Middle frontal gyrus (tissue), 1 donor: ENCODE measurements around the gene XG.
"Not testable (repeated sequence)": the region's sequence is repeated elsewhere in the genome, so short reads cannot be mapped to it uniquely, and the experiment has no call there.

Source experiments
- DNase-seq: peaks from one replicate; pipeline ENCODE4 v3.0.0-alpha.2; 2015; ENCODE audit warnings: low spot score; ENCODE audit errors: extremely low spot score

XG gene

DNA sequence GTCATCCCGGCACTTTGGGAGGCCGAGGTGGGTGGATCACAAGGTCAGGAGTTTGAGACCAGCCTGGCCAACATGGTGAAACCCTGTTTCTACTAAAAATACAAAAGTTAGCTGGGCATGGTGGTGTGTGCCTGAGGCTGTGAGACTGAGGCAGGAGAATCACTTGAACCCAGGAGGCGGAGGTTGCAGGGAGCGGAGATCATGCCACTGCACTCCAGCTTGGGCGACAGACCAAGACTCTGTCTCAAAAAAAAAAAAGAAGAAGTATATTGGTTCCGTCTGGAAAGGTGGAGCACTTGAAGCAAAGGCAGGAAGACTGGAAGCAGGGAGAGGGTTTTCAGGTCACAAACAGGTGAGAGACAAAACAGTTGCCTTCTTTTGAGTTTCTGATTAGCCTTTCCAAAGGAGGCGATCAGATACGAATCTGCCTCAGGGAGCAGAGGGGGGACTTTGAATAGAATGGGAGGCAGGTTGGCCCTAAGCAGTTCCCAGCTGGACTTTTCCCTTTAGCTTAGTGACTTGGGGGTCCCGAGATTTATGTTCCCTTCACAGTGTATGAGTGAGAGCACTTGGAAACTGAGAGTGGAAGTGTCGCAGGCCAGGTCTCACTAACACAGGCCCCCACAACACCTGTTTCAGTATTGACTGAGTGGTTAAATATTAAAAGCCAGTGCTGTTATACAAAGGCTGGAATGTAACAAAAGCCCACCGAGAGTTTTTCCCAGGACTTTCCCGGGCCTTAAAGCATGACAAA, 28.8 kb downstream of the XG start:
- DNase-seq, result not testable (repeated sequence)

DNA sequence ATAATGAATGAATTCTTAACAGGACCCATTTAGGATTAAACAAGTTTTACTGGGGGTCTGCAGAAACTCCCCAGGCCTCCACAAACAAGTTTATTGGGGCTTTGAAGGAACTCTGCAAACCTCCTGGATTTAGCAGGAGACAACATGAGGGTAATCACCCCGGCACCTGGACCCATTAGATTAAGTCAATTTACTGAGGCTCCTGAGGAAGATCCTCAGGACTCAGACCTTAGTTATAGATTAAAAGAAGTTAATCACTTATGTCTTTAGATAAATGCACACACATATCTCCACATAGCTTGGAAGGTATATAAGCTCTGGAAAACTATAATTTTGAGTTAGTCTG, 29.4 kb downstream of the XG start:
- DNase-seq, result no peak

DNA sequence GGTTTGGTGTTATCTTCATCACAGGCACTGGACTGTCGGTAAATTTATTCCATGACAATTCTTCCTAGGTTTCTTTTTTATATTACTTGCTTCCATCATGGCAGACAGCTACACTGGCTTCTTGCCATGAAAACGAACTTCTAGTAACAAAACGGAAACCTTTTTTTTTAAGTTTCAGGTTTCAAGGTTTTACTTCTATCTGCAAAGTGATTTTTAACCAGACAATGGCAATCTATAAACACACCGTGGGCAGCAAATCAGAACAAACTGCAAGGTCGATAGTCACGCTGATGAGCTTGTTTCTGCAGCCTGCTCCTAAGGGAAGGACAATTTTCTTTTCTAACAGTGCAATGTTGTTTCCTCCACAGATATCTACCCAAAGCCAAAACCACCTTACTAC, 29.9 kb downstream of the XG start:
- no peak for DNase-seq

DNA sequence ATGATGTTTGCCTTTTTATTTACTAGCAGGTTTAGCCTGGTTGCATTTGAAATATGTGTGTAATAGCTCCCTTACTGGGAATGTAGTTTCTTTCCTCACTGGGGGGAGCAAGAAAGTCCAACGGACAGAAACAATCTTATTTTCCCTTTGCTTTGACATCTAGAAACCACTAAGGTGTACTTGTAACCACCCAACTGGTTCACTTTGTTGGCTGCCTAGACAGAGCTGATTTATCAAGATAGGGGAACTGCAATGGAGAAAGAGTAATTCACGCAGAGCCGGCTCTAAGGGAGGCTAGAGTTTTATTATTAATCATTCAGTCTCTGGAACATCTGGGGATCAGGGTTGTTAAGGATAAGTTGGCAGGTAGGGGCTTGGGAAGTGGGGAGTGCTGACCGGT, 30.3 kb downstream of the XG start:
- no peak for DNase-seq

DNA sequence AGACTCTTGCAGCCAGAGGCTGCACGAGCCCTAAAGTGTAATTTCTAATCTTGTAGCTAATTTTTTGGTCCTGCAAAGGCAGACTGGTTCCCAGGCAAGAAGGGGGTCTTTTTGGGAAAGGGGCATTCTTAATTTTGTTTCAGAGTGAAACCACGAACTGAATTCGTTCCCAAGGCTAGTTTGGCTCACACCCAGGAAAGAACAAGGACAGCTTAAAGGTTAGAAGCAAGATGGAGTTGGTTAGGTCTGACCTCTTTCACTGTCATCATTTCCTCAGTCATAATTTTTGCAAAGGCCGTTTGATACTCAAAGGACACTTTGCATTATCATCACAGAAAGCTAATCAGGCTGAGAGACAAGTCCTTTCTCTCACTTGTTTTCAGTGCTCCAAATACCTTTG, 30.9 kb downstream of the XG start:
- DNase-seq, result no peak

DNA sequence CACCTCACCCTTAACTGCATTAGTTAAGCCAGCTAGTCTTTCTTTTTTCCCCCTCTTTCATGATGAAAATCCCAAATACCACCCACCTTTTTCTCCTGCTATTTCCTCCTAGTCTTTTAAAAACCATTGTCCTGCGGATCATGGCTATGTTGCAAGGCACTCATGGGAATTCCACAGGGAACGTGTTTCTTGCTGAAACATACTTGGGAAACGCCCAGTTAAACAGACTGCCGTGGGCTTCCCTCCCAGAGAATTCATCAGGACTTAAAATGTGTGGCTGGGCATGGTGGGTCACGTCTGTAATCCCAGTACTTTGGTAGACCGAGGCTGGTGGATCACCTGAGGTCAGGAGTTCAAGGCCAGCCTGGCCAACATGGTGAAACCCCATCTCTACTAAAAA, 32.2 kb downstream of the XG start:
- no peak for DNase-seq

DNA sequence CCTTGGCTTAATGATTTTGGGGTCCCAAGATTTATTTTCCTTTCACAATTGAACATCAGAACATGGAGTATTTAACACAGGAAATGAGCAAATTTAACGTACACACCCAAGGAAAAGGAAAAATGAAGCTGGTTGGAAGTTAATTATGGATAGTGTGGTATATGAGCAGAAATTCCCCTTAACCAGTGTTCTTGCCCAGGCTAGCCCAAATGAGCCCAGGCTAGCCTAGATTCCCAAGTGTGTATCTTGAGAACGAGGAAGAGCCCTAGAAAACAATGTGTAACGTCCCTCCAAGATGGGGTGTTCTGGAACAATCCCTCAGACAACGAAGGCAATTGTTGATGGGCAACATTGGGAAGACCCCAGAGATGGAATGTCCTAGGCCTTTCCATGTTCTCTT, 33.7 kb downstream of the XG start:
- DNase-seq, result no peak

DNA sequence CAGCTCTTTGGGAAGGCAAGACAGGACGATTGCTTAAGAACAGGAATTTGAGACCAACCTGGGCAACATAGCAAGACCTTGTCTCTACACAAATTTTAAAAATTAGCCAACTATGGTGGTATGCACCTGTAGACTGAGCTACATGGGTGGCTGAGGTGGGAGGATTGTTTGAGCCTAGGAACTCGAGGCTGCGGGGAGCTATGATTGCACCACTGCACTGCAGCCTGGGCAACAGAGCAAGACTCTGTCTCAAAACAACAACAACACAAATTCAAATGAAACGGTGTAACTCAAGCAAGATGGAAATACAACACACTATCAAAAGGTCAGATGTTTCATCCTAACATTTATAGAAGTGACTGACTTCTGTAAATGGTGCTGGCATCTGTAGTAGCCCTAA, 37.1 kb downstream of the XG start:
- DNase-seq, result no peak

DNA sequence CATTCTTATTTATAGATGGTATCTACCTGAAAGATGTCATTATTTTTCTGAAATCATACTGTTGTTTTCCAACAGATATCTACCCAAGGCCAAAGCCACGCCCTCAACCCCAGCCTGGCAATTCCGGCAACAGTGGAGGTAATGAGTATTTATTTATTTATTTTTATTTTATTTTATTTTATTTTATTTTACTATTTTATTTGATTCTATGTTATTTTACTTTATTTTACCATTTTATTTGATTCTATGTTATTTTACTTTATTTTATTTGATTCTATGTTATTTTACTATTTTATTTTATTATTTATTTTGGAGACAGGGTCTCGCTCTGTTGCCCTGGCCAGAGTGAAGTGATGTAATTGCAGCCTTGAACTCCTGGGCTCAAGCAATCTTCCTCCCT, 37.7 kb downstream of the XG start:
- DNase-seq, result no peak

DNA sequence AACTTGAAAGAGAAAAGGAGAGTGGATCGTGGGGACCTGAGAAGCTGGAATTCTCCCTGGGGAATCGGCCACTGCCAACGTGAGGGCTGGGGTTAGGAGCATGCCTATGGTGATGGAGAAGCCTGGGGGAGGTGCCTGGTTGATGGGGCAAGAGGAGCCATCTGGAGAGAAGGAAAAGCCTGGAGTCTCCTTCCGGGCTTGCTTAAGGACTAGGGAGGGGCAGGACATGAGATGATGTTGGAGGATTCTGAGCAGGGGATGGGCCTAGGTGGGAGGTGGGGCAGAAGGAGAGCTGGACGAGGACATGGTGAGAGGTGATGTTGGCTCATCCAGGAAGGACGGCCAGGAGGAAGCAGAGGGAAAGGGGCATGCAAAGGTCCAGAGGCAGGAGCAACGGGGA, 41.9 kb downstream of the XG start:
- DNase-seq, result no peak

DNA sequence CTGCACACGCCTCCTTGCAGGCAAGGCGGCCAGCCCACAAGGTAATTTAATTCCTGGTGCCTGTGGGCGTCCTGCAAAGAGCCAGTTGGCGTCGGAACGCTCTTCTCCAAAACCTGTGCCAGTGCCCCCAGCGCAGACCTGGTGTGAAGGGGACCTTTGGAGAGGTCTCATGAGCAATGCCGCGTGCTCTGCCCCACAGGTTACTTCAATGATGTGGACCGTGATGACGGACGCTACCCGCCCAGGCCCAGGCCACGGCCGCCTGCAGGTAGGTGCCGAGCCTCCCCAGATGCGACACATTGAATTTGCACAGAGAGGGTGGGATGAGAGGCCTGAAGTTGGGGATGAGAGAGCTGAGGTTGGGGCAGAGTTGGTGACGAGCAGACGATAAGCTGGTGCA, 42.5 kb downstream of the XG start:
- no peak for DNase-seq

DNA sequence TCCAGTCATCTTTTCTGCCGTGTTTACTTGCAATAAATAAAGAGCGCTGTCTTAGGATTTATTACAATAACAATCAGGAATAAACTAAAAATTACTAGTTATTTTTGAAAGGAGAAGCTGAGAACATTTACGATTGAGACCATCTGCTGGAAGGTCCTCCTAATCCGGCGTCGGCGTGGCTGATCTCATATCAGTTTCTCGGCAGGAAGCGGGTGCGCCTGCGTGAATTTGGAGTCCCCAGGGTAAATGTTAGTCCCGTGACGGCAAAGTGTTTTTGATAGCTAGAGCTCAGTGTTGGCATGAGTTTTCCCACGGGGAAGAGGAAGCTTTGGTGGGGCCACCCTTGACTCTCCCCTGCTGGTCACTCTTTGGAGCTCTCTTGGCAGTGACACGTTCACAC, 45.0 kb downstream of the XG start:
- not testable (repeated sequence) for DNase-seq

DNA sequence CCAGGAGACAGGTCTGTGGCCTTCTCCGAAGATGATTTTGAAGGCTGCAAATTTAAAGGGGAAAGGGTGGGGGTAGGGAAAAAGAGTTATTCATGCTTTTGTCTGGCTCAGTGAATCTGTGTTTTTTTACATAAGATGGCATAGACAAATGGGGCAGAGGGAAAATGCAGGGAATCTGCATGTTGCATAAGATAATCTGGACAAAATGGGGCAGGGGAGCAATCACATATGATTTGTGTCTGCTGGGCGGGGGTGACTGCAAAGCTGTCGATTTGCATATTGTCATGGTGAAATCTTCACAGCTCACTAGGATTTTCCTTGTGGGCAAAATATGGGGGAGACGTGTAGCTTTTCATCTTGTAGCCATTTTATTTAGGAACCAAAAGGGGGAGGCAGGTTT, 47.5 kb downstream of the XG start:
- DNase-seq, result no peak

DNA sequence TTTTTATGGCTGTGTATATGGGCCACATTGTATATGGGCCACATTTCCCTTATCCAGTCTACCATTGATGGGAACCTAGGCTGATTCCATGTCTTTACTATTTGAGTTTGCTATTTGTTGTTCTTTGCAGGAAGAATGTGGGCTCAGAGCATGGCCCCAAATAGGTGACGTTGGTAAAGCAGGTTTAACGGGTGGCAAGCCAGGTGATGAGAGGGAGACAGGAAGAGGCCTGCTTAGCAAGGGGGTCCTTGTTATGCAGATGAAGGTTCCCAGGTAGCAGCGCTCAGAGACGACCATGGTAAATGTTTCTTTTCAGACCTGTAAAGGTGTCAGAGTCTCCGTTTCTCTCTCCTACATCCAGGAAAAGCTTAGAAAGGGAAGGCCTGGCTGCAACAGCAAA, 48.1 kb downstream of the XG start:
- not testable (repeated sequence) for DNase-seq

DNA sequence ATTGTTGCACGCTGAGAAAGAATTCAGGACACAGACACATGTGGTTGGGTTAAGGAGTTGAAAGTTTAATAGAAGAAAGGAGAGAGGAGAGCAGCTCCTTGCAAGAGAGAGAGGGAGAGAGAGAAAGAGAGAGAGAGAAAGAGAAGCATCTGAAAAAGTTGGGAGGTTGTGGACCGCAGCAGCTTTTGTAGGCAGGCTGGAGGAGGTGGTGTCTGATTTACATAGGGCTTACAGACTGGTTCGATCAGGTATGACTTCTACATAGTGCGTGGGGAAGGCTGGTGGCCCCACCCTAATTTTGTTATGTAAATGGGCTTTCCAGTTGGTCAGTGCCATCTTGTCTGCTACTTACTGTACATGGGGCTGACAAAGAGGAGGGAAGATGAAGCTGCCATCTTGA, 49.4 kb downstream of the XG start:
- no peak for DNase-seq

DNA sequence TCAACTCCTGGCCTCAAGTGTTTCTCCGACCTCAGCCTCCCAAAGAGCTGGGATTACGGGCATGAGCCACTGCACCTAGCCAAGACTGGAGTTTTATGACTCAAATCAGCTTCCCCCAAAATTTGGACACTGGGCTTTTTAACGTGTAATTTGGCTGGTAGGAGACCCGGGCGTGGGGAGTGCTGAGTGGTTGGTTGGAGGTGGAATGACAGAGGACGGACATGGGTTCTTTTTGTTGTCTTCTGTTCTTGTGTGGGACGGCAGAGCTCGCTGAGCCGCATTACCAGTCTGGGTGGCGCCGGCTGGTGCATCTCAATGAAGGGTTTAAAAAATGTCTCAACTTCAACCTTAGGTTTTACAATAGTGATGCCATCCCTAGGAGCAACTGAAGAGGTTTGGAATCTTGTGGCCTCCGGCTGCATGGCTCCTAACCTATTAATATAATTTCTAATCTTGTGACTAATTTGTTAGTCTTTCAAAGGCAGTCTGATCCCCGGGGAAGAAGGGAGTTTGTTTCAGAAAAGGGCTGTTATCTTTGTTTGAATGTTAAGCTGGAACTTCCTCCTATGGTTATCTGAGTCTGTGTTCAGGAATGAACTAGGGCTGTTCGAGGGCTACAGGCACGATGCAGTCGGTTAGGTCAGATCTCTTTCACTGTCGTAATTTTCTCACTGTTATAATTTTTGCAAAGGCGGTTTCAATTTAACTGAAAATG, 50.7 kb downstream of the XG start:
- not testable (repeated sequence) for DNase-seq

DNA sequence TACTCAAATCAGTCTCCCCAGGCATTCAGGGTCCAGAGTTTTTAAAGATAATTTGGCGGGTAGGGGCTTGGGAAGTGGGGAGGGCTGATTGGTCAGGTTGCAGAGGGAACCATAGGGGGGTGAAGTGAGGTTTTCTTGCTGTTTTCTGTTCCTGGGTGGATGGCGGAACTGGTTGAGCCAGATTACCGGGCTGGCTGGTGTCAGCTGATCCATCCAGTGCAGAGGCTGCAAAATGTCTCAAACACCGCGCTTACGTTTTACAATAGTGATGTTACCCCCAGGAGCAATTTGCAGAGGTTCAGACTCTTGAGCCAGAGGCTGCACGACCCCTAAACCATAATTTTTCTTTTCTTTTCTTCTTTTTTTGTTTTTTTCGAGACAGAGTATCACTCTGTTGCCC, 51.6 kb downstream of the XG start:
- DNase-seq, result not testable (repeated sequence)

DNA sequence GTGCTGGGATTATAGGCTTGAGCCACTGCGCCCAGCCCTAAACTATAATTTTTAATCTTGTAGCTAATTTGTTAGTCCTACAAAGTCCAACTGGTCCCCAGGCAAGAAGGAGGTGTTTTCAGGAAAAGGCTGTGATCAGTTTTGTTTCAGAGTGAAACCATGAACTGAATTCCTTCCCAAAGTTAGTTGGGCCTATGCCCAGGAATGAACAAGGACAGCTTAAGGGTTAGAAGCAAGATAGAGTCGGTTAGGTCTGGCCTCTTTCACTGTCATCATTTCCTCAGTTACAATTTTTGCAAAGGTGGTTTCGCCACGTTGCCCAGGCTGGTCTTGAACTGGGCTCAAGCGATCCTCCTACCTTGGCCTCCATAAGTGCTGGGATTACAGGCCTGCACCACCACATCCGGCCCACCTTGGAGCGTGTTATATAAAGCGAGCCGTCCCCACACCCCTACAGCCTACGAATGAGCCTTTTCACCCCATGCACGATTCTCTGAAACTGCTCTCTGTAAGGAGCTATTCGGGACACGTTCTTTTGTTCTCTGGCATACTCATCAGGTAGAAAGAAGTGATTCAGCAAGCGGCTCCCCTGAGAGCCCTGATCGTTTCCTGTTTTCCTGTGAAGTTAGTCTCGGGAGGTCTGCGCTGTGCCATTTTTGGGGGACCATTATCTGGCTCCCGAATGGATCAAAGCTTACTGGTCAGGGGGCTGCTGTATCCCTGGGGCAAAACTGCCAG, 52.4 kb downstream of the XG start:
- not testable (repeated sequence) for DNase-seq

DNA sequence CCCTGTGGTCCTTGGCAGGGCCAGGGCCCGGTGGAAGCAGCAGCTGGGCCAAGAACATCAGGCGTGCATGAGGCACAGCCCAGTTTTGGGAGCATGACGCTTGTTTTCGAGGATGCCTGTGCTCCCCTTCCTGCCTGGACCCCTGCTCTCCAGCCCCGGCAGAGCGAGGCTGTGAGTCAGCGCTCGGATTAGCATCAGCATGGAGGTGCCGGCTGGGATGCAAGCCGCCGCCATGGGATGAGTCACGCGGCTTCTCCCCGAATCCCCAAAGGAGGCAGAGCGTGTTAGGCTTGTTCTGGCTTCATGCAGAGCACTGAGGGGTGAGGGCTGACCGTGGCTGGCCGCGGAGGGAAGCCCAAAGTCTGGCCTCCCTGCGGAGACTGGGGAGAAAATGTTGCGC, 53.0 kb downstream of the XG start:
- not testable (repeated sequence) for DNase-seq

DNA sequence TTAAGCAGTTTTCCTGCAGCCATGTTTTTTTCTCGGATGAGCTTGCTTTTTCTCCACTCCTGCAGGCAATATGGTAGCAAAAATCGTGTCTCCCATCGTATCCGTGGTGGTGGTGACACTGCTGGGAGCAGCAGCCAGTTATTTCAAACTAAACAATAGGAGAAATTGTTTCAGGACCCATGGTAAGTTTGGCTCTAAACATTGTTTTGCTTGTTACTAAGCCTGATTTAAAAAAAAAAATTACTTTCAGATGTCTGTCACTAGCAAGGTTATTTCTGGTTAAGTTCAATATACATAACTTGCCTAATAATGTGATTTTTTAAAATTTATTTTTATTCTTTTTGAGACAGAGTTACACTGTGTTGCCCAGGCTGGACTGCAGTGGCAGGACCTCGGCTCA, 59.4 kb downstream of the XG start:
- no peak for DNase-seq

DNA sequence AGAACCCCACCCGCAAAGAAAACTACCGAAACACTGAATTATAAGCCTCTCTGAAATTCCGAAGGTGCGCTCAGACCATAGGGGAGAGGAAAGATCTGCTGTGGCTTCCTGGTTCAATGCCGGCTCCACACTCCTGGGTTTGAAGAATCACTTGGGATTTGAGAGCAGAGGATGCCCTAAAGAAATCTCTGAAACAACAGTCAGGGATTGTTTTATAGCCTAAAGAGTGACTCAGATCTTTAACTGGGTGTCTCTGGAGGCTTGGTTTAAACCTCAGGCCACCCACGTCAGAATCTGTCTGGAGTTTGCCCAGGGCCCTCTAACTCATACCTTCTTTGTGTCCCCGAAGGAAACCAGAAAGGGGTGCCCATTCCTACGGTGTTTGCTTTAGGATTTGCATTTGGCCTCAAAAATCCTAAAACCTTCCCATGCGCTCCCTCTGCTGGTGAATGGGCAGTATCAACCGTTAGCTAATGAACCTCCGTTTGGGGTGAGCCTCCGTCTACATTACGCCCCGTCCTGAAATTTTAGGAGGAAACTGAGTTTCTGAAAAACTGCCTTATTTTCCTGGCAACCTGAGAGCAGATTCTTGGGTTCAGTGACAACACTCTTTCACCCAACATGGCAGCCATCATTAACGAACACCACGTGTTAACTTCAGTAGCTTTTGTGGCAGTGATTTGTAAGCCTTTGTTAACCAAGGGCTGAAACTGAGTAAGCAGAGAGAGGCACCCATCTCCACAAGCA, 60.5 kb downstream of the XG start:
- not testable (repeated sequence) for DNase-seq

DNA sequence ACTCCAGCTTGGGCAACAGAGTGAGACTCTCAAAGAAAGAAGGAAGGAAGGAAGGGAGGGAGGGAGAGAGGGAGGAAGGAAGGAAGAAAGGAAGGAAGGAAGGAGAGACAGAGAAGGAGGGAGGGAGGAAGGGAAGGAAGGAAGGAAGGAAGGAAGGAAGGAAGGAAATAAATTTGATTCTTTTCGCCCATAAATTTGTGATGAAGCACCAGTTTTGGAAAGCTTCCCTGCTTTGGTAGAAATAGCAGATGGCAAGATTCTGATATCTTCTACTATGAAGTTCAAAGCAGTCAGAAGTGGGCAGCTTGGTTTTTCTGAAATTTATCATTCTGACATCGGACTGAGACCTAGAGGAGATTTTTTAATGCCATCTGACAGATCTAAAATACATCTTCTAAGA, 65.2 kb downstream of the XG start:
- no peak for DNase-seq
